H9 (cell line): ENCODE measurements around the gene WNT3A. TPM values are rescaled to one million over a fixed set of nuclear protein-coding genes. Genes with fewer than 3 reads are reported as not detected.

Source experiments
- DNase-seq: peaks from one replicate; pipeline ENCODE4 v3.0.0-alpha.2; 2017
- H2AFZ ChIP-seq: one replicate; pipeline ENCODE4 v1.6.1; 2013; ENCODE audit warnings: mild to moderate bottlenecking, low read length, control low read depth, moderate library complexity
- H2AK5ac ChIP-seq: 2 replicates; pipeline ENCODE4 v1.6.1; 2013; ENCODE audit warnings: low read length, control low read depth, mixed read lengths; ENCODE audit not compliant: insufficient read length
- H2BK120ac ChIP-seq: one replicate; pipeline ENCODE4 v1.6.1; 2013; ENCODE audit warnings: low read depth, mild to moderate bottlenecking, low read length, control low read depth, inconsistent platforms; ENCODE audit not compliant: poor library complexity, severe bottlenecking
- H2BK12ac ChIP-seq: 2 replicates; pipeline ENCODE4 v1.6.1; 2013; ENCODE audit warnings: low read length, control low read depth, mixed read lengths, low read depth; ENCODE audit not compliant: insufficient read length
- H2BK15ac ChIP-seq: 2 replicates; pipeline ENCODE4 v1.6.1; 2013; ENCODE audit warnings: low read depth, low read length, control low read depth
- H2BK20ac ChIP-seq: one replicate; pipeline ENCODE4 v1.6.1; 2013; ENCODE audit warnings: low read depth, mild to moderate bottlenecking, low read length, control low read depth, inconsistent platforms; ENCODE audit not compliant: poor library complexity, severe bottlenecking
- H2BK5ac ChIP-seq: 2 replicates; pipeline ENCODE4 v1.6.1; 2013; ENCODE audit warnings: low read length, control low read depth, mixed read lengths; ENCODE audit not compliant: insufficient read length
- H3K14ac ChIP-seq: 2 replicates; pipeline ENCODE4 v1.6.1; 2013; ENCODE audit warnings: low read length, control low read depth; ENCODE audit not compliant: insufficient read depth
- H3K18ac ChIP-seq: 2 replicates; pipeline ENCODE4 v1.6.1; 2013; ENCODE audit warnings: low read depth, mild to moderate bottlenecking, mixed read lengths, low read length, control low read depth; ENCODE audit not compliant: insufficient read length
- H3K23ac ChIP-seq: 2 replicates; pipeline ENCODE4 v1.6.1; 2013; ENCODE audit warnings: low read length, control low read depth, mixed read lengths, low read depth; ENCODE audit not compliant: insufficient read length
- H3K23me2 ChIP-seq: 2 replicates; pipeline ENCODE4 v1.6.1; 2013; ENCODE audit warnings: low read depth, mild to moderate bottlenecking, mixed read lengths, low read length, control low read depth; ENCODE audit not compliant: insufficient read length, poor library complexity, severe bottlenecking
- H3K27ac ChIP-seq: 2 replicates; pipeline ENCODE4 v1.5.1; 2013; ENCODE audit warnings: low read length, control low read depth, mixed read lengths, low read depth; ENCODE audit not compliant: insufficient read length
- H3K27me3 ChIP-seq: 2 replicates; pipeline ENCODE4 v1.6.1; 2013; ENCODE audit warnings: low read length, control low read depth, inconsistent platforms; ENCODE audit not compliant: insufficient read depth
- H3K4ac ChIP-seq: 2 replicates; pipeline ENCODE4 v1.6.1; 2013; ENCODE audit warnings: low read depth, mild to moderate bottlenecking, control low read depth, inconsistent platforms, low read length, moderate library complexity
- H3K4me1 ChIP-seq: 2 replicates; pipeline ENCODE4 v1.6.1; 2013; ENCODE audit warnings: low read length, control low read depth, inconsistent platforms; ENCODE audit not compliant: insufficient read depth
- H3K4me2 ChIP-seq: 2 replicates; pipeline ENCODE4 v1.6.1; 2013; ENCODE audit warnings: low read length, control low read depth, mixed read lengths; ENCODE audit not compliant: insufficient read length, insufficient read depth
- H3K56ac ChIP-seq: 2 replicates; pipeline ENCODE4 v1.6.1; 2013; ENCODE audit warnings: low read depth, mild to moderate bottlenecking, mixed read lengths, low read length, control low read depth; ENCODE audit not compliant: insufficient read length
- H3K79me1 ChIP-seq: 2 replicates; pipeline ENCODE4 v1.6.1; 2013; ENCODE audit warnings: low read depth, mild to moderate bottlenecking, moderate library complexity, low read length, control low read depth, inconsistent platforms; ENCODE audit not compliant: insufficient read depth, poor library complexity, severe bottlenecking
- H3K79me2 ChIP-seq: 2 replicates; pipeline ENCODE4 v1.6.1; 2013; ENCODE audit warnings: low read length, control low read depth, inconsistent platforms; ENCODE audit not compliant: insufficient read depth
- H3K9ac ChIP-seq: 2 replicates; pipeline ENCODE4 v1.6.1; 2013; ENCODE audit warnings: low read length, control low read depth, mixed read lengths; ENCODE audit not compliant: insufficient read length; ENCODE audit errors: extremely low read depth
- H3K9me3 ChIP-seq: one replicate; pipeline ENCODE4 v1.6.1; 2013; ENCODE audit warnings: low read depth, low read length, inconsistent platforms; ENCODE audit not compliant: control insufficient read depth
- H3T11ph ChIP-seq: one replicate; pipeline ENCODE4 v1.6.1; 2013; ENCODE audit warnings: mild to moderate bottlenecking, low read length, control low read depth, inconsistent platforms
- H4K20me1 ChIP-seq: one replicate; pipeline ENCODE4 v1.6.1; 2013; ENCODE audit not compliant: control insufficient read depth, insufficient read length, insufficient read depth
- H4K5ac ChIP-seq: 2 replicates; pipeline ENCODE4 v1.6.1; 2013; ENCODE audit warnings: low read depth, mild to moderate bottlenecking, mixed read lengths, low read length, control low read depth; ENCODE audit not compliant: insufficient read length
- H4K8ac ChIP-seq: replicated peaks from 2 replicates; pipeline ENCODE4 v1.6.1; 2013; ENCODE audit warnings: low read length, control low read depth, mixed read lengths, low read depth; ENCODE audit not compliant: insufficient read length
- H4K91ac ChIP-seq: 2 replicates; pipeline ENCODE4 v1.6.1; 2013; ENCODE audit warnings: low read depth, mild to moderate bottlenecking, moderate library complexity, mixed read lengths, low read length, control low read depth; ENCODE audit not compliant: insufficient read length
- H3K27ac Mint-ChIP-seq, 3 experiments: 2 replicates in 2 of 3; 3 replicates in 1 of 3; pipeline ENCODE4 v1.8.0; 2020 to 2021; ENCODE audit warnings: mixed read lengths in 3 of 3, mild to moderate bottlenecking in 1 of 3, moderate library complexity in 1 of 3
- H3K27me3 Mint-ChIP-seq: 2 replicates; pipeline ENCODE4 v1.8.0; 2021; ENCODE audit warnings: low read depth, mild to moderate bottlenecking, moderate library complexity, mixed read lengths
- H3K36me3 Mint-ChIP-seq, 3 experiments: 2 replicates in 2 of 3; 3 replicates in 1 of 3; pipeline ENCODE4 v1.8.0; 2020 to 2021; ENCODE audit warnings: low read depth in 3 of 3, mixed read lengths in 3 of 3; ENCODE audit not compliant: insufficient read depth in 1 of 3
- H3K4me1 Mint-ChIP-seq, 2 experiments: 2 replicates each; pipeline ENCODE4 v1.8.0; 2020; ENCODE audit warnings: mixed read lengths in 2 of 2
- H3K4me3 Mint-ChIP-seq, 2 experiments: 2 replicates in 1 of 2; 3 replicates in 1 of 2; pipeline ENCODE4 v1.8.0; 2020 to 2021; ENCODE audit warnings: mild to moderate bottlenecking in 2 of 2, mixed read lengths in 2 of 2, moderate library complexity in 1 of 2
- H3K9me3 Mint-ChIP-seq, 2 experiments: 2 replicates in 1 of 2; 3 replicates in 1 of 2; pipeline ENCODE4 v1.8.0; 2020; ENCODE audit warnings: mild to moderate bottlenecking in 2 of 2, mixed read lengths in 2 of 2, moderate library complexity in 1 of 2
- WGBS: extraction: QIAGEN DNeasy Blood & Tissue Kit; methylation state at CpG from one replicate; pipeline ENCODE4 v1.1.7; 2013; ENCODE audit warnings: missing lambda C conversion rate, low lambda C conversion rate, mixed read lengths; ENCODE audit not compliant: insufficient read length; ENCODE audit errors: extremely low coverage; 5-methylcytosine and 5-hydroxymethylcytosine counted together
- total RNA-seq: library from RNA; stranded (reverse); gene quantifications from 2 replicates; pipeline ENCODE4 v1.2.1, GENCODE V29; 2021
- TF ChIP-seq, protein P1 (sequence below): fragments of 200-600 bp; sonication (generic); conservative IDR thresholded peaks from 3 replicates; pipeline ENCODE4 v1.8.0; 2021; ENCODE audit warnings: antibody characterized with exemption, mild to moderate bottlenecking

Gene WNT3A
- total RNA-seq, 1 experiment from 2014 or later: 0.17 TPM

DNA sequence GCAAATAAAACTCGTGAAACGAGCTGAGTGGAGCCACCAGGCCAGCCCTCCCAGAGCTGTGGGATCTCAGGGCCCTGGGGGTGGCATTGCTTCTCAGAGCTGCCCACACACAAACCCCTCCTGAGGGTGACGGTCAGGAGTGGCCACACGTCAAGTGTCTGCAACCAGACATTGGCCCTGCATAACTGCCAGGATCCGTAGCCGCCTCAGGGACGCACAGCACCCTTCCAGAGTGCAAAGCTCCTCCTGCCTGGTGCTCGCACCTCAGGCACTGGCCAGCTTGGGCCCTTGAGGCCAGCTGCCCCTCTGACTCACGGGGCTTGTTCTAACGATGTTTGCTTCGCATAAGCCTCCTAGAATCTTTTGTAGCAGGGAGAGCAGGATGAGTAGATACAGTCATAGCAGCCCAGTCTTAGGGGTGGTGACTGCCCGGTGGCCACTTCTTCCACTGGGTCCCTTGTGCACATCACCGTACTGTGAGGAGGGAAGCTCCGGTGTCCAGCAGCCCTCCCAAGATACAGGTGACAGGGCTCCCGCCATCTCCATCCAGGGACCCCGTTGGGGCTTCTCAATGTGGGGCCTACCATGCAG, 5.0 kb downstream of the WNT3A start:
- TF ChIP-seq, protein P1, sequence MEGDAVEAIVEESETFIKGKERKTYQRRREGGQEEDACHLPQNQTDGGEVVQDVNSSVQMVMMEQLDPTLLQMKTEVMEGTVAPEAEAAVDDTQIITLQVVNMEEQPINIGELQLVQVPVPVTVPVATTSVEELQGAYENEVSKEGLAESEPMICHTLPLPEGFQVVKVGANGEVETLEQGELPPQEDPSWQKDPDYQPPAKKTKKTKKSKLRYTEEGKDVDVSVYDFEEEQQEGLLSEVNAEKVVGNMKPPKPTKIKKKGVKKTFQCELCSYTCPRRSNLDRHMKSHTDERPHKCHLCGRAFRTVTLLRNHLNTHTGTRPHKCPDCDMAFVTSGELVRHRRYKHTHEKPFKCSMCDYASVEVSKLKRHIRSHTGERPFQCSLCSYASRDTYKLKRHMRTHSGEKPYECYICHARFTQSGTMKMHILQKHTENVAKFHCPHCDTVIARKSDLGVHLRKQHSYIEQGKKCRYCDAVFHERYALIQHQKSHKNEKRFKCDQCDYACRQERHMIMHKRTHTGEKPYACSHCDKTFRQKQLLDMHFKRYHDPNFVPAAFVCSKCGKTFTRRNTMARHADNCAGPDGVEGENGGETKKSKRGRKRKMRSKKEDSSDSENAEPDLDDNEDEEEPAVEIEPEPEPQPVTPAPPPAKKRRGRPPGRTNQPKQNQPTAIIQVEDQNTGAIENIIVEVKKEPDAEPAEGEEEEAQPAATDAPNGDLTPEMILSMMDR: no peak
- Histone ChIP-seq H3K27ac (no peak overlapping the region), H4K8ac (no peak overlapping the region), H2BK20ac (no peak overlapping the region), H3K23ac (no peak overlapping the region), H3K79me2 (no peaks in the 10 kb centered on the region), H3K4me2 (no peak overlapping the region), H4K91ac (no peak overlapping the region), H3K18ac (no peak overlapping the region), H4K20me1 (no peaks in the 10 kb centered on the region), H3K4ac (no peak overlapping the region), H3K27me3 (peaks cover 54% of the 10 kb centered on the region), H3K4me1 (no peaks in the 10 kb centered on the region), H3K79me1 (no peaks in the 10 kb centered on the region), H3K14ac (no peak overlapping the region), H2AK5ac (no peak overlapping the region), H3K9me3 (no peaks in the 10 kb centered on the region), H3K23me2 (peaks cover 4% of the 10 kb centered on the region), H3K9ac (no peak overlapping the region), H2BK120ac (no peak overlapping the region), H2BK5ac (no peak overlapping the region), H3T11ph (no peak overlapping the region), H2BK12ac (no peak overlapping the region), H2AFZ (no peak overlapping the region), H3K56ac (no peak overlapping the region), H2BK15ac (no peak overlapping the region), H4K5ac (no peak overlapping the region)
- Mint-ChIP-seq H3K4me3 (no peak overlapping the region; a peak in 1 of 5 replicates), H3K27ac (no peak overlapping the region), H3K4me1 (peaks cover 12 to 22% of the 10 kb centered on the region in 2 experiments), H3K27me3 (peaks cover 97% of the 10 kb centered on the region), H3K36me3 (no peaks in the 10 kb centered on the region; a peak in 1 of 7 replicates), H3K9me3 (no peaks in the 10 kb centered on the region)
- no peak for DNase-seq
- WGBS: no CpG with 5 or more reads among the region's 16 CpGs
